Dedifferentiated amniotic fluid mesenchymal stem cell (primary cell): ENCODE results near the gene FRMPD4.

ENCODE experiments used
- DNase-seq: peaks from one replicate; pipeline ENCODE4 v3.0.0-alpha.2; 2016; ENCODE audit errors: extremely low spot score

Gene FRMPD4

GRCh38 chrX:12301288-12301687 is 163.0 kb downstream of the FRMPD4 start:
- no peak for DNase-seq

GRCh38 chrX:12304261-12304660 is 166.0 kb downstream of the FRMPD4 start:
- peak; percentile 58 for DNase-seq

- DNase-seq, result no peak
Observed at GRCh38 chrX:12307961-12308360, 169.7 kb downstream of the FRMPD4 start.

GRCh38 chrX:12308420-12308819 is 170.1 kb downstream of the FRMPD4 start:
- DNase-seq, result no peak

GRCh38 chrX:12309040-12309743 is 170.9 kb downstream of the FRMPD4 start:
- no peak for DNase-seq

GRCh38 chrX:12309744-12310076 is 171.4 kb downstream of the FRMPD4 start:
- DNase-seq, result no peak

GRCh38 chrX:12314651-12315050 is 176.4 kb downstream of the FRMPD4 start:
- no peak for DNase-seq

- DNase-seq, result no peak
Observed at GRCh38 chrX:12315526-12315925, 177.3 kb downstream of the FRMPD4 start.

- no peak for DNase-seq
Observed at GRCh38 chrX:12319003-12319519, 180.8 kb downstream of the FRMPD4 start.

GRCh38 chrX:12319992-12320391 is 181.7 kb downstream of the FRMPD4 start:
- no peak for DNase-seq

GRCh38 chrX:12322031-12322430 is 183.8 kb downstream of the FRMPD4 start:
- DNase-seq, result no peak

GRCh38 chrX:12325171-12325570 is 186.9 kb downstream of the FRMPD4 start:
- no peak for DNase-seq

GRCh38 chrX:12327836-12328235 is 189.6 kb downstream of the FRMPD4 start:
- no peak for DNase-seq

- DNase-seq, result no peak
Observed at GRCh38 chrX:12329476-12329875, 191.2 kb downstream of the FRMPD4 start.

- no peak for DNase-seq
Observed at GRCh38 chrX:12330841-12331240, 192.6 kb downstream of the FRMPD4 start.

- DNase-seq, result no peak
Observed at GRCh38 chrX:12332786-12333347, 194.6 kb downstream of the FRMPD4 start.

GRCh38 chrX:12339921-12340320 is 201.6 kb downstream of the FRMPD4 start:
- DNase-seq, result no peak

GRCh38 chrX:12344954-12345353 is 206.7 kb downstream of the FRMPD4 start:
- no peak for DNase-seq

- DNase-seq, result no peak
Observed at GRCh38 chrX:12349201-12349600, 210.9 kb downstream of the FRMPD4 start.

GRCh38 chrX:12352922-12353321 is 214.6 kb downstream of the FRMPD4 start:
- DNase-seq, result no peak

- no peak for DNase-seq
Observed at GRCh38 chrX:12360383-12360782, 222.1 kb downstream of the FRMPD4 start.

- DNase-seq, result no peak
Observed at GRCh38 chrX:12360986-12361598, 222.8 kb downstream of the FRMPD4 start.

- no peak for DNase-seq
Observed at GRCh38 chrX:12363216-12363615, 224.9 kb downstream of the FRMPD4 start.
